Measurements from ENCODE around the gene FAM222A. TPM values are rescaled to one million over a fixed set of nuclear protein-coding genes. Genes with fewer than 3 reads are reported as not detected.

The FAM222A gene
- total RNA-seq, 1 experiment from 2014 or later = 2.8 TPM

- Histone ChIP-seq H3K4ac (ENCODE audit: low read depth, low read length) (no peak overlapping the region), H3K56ac (ENCODE audit: insufficient read length, low read depth, low read length) (no peak overlapping the region), H3K4me2 (ENCODE audit: insufficient read depth, insufficient read length, low read length) (no peak overlapping the region), H4K20me1 (ENCODE audit: control insufficient read depth, insufficient read depth, insufficient read length) (no peaks in the 10 kb centered on the region), H3K4me1 (ENCODE audit: insufficient read depth, low read length) (no peaks in the 10 kb centered on the region; the same call in 1 of the 2 replicates), H3K9ac (ENCODE audit: extremely low read depth, insufficient read length, low read length) (no peak overlapping the region), H4K91ac (ENCODE audit: insufficient read length, low read depth, low read length) (no peak overlapping the region), H2AFZ (ENCODE audit: low read length) (no peak overlapping the region), H3K79me1 (ENCODE audit: insufficient read depth, low read depth, low read length, poor library complexity, severe bottlenecking) (no peaks in the 10 kb centered on the region), H3K27ac (ENCODE audit: insufficient read length, low read depth, low read length) (no peak overlapping the region), H3K14ac (ENCODE audit: insufficient read depth, low read length) (no peak overlapping the region), H2AK5ac (ENCODE audit: insufficient read length, low read length) (no peak overlapping the region), H2BK5ac (ENCODE audit: insufficient read length, low read length) (no peak overlapping the region), H3T11ph (ENCODE audit: low read length) (no peak overlapping the region), H3K27me3 (ENCODE audit: insufficient read depth, low read length) (no peaks in the 10 kb centered on the region), H3K23ac (ENCODE audit: insufficient read length, low read depth, low read length) (no peak overlapping the region), H3K18ac (ENCODE audit: insufficient read length, low read depth, low read length) (no peak overlapping the region), H3K9me3 (ENCODE audit: control insufficient read depth, low read depth, low read length) (no peaks in the 10 kb centered on the region), H4K5ac (ENCODE audit: insufficient read length, low read depth, low read length) (no peak overlapping the region), H2BK12ac (ENCODE audit: insufficient read length, low read depth, low read length) (no peak overlapping the region), H2BK20ac (ENCODE audit: low read depth, low read length, poor library complexity, severe bottlenecking) (no peak overlapping the region), H3K23me2 (ENCODE audit: insufficient read length, low read depth, low read length, poor library complexity, severe bottlenecking) (no peaks in the 10 kb centered on the region), H2BK15ac (ENCODE audit: low read depth, low read length) (no peak overlapping the region), H2BK120ac (ENCODE audit: low read depth, low read length, poor library complexity, severe bottlenecking) (no peak overlapping the region), H4K8ac (replicated peaks; ENCODE audit: insufficient read length, low read depth, low read length) (no peak overlapping the region), H3K79me2 (ENCODE audit: insufficient read depth, low read length) (no peaks in the 10 kb centered on the region)
- H3K27ac Mint-ChIP-seq = no peak overlapping the region; a peak in 2 of 7 replicates
- DNase-seq = peak; percentile 23
- H3K4me1 Mint-ChIP-seq = peaks cover 9 to 21% of the 10 kb centered on the region in 2 experiments
- no peaks in the 10 kb centered on the region for H3K36me3 Mint-ChIP-seq (ENCODE audit: insufficient read depth in 1 of 3, low read depth in 3 of 3)
- no peak overlapping the region for H3K4me3 Mint-ChIP-seq
- TF ChIP-seq CTCF (conservative IDR thresholded peaks at IDR 0.05) = no peak
- H3K27me3 Mint-ChIP-seq (ENCODE audit: low read depth) = peaks cover 2% of the 10 kb centered on the region; the same call in 1 of the 2 replicates
- no peaks in the 10 kb centered on the region; a peak in 2 of 5 replicates for H3K9me3 Mint-ChIP-seq
- no CpG with 5 or more reads among the region's 14 CpGs for WGBS (ENCODE audit: extremely low coverage, insufficient read length, low lambda C conversion rate)
Measured at GRCh38 chr12:109741970-109742703, 28.5 kb downstream of the FAM222A start.

Data from H9 (cell line).